ENCODE measurements around the gene SPINK1.
"Not testable (repeated sequence)": the region's sequence is repeated elsewhere in the genome, so short reads cannot be mapped to it uniquely, and the experiment has no call there.

SPINK1 gene

DNA sequence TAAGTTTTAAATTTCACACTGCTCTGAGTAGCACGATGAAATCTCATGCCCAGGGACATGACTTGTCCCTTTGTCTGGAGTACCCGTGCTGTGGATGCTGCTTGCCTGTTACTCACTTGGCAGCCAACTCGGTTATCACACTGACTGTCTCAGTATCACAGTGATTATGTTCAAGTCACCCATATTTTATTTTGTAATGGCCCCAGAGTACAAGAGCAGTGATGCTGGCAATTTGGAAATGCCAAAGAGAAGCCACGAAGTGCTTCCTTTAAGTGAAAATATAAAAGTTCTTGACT, 24.3 kb upstream of the SPINK1 start:
- FAIRE-seq, result no peak
- DNase-seq (ENCODE audit: extremely low spot score, insufficient read length, low read depth), result no peak

GRCh38 chr5:147854894-147855773, 23.7 kb upstream of the SPINK1 start:
- FAIRE-seq (no peak), DNase-seq (ENCODE audit: extremely low spot score, insufficient read length, low read depth) (no peak)

DNA sequence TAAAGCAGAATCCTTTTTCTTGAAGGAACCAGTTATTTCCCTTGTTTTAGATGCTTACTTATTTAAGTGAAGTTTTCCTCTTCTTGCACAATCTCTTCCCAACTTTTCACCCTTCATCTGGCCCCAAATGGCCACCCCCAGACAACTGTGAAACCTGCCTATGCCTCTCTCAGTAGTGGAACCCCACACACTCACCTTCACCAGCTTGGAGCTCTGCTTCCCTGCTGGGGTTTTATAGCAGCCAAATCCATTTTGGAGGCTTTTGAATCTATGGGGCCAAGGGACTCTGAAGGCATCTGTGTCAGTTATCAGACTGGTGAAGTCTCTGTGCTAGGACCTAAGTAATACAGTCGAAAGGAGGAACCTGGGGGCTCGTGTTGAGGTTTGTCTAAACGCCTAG, 22.9 kb upstream of the SPINK1 start:
- FAIRE-seq (no peak), DNase-seq (ENCODE audit: extremely low spot score, insufficient read length, low read depth) (no peak)

DNA sequence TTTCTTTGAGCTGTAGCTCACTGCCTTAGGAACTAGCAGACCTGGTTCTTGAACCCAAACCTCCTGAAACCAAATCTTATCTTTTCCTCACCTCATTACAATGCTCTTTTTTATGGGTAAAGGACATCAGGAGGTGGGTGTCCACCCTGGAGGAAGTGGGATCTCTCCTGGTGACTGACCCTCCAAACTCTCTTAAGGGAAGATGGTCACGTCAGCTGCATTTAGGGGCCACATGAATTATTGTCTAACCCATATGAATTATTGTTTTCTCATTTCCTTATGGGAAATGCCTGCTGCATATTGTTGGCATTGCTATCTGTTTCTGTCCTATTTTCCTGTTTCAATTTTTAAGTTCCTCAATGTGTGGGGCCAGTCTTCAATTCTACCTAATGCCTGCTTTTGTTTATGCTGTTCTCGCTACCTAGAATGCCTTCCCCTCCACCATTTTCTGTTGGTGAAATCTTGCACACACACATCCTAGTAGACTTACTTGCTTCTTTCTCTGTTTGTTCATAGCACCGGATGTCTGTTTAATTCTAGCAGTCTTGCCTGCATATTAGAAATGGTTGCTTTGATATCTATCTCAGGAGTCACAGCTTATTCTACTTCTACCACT, 22.0 kb upstream of the SPINK1 start:
- DNase-seq (ENCODE audit: extremely low spot score, insufficient read length, low read depth) (no peak), FAIRE-seq (no peak)

DNA sequence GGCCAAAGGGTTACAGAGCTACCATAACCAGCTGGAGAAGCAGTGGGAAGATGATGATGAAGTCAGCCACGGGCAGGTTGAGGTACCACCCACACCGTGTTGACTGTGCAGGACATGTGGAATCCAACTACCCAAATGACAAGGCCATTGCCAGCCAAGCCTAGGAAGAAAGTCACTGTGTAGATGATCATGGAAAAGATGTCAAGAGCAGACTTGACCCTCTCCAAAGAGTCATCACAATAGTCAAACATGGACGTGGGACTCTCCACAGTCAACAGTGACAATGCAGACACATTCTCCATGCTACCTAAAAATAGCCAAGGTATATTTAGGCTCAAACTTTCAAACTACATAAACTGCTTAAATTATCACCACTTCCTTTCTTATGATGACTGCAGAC, 20.9 kb upstream of the SPINK1 start:
- FAIRE-seq (no peak), DNase-seq (ENCODE audit: extremely low spot score, insufficient read length, low read depth) (no peak)

GRCh38 chr5:147851578-147851977, 20.1 kb upstream of the SPINK1 start:
- DNase-seq (ENCODE audit: extremely low spot score, insufficient read length, low read depth) (no peak), FAIRE-seq (no peak)

- FAIRE-seq, result no peak
- no peak for DNase-seq (ENCODE audit: extremely low spot score, insufficient read length, low read depth)
Observed at GRCh38 chr5:147849226-147849625, 17.8 kb upstream of the SPINK1 start.

DNA sequence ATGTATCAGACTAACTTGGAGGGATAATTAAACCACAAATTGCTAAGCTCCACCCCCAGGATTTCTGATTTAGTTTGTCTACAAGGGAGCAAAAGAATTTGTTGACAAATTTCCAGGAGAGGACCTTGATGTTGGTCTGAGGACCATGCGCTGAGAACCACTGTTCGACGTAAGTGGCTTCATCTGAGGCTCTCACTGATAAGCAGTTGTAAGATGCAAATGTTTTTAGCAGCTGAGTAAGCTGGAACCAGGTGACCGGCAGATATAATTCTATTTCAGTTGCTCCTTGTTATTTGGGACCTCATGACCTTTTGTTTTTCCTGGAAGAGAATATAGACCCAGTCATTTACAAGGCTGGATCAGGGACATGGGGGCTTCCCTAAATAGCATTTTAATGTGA, 14.1 kb upstream of the SPINK1 start:
- DNase-seq (ENCODE audit: extremely low spot score, insufficient read length, low read depth) (no peak), FAIRE-seq (no peak)

DNA sequence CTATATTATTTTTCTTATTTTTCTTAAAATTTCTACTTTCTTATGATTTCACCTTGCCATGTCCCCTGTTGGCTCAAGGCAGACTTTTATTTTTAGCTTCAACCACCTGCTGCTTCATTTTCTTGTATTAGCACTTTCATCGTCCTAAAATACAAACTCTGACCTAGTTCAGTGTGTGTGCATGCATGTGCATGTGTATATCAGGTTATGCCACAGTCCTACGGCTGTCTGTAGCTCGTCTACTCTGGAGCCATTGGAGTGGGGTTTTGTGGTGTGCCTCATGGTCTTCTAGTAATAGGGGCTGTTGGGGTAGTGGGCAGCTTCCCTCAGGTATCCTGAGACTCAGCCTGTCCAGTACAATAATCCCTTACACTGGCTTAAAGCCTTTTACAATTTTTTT, 13.4 kb upstream of the SPINK1 start:
- DNase-seq (ENCODE audit: extremely low spot score, insufficient read length, low read depth) (no peak), FAIRE-seq (no peak)

DNA sequence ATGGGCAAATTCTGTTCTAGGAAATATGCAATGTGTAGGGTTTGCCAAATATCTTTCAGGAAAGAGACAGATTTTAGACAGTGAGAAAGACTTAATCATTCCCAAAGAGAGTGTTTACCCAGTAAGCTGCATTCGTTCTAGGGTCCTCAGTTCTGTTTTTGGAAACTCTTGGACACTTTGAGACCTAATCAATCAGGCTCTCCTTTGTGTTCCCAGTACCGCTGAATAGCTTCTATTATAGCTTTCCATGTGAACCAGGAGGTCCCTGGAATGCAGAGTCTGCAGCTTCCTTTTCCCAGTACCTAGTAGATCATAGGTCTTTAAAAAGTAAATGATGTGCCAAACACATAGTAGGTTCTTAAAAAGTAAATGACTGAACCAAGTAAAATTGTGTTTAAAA, 11.4 kb upstream of the SPINK1 start:
- DNase-seq (ENCODE audit: extremely low spot score, insufficient read length, low read depth) (no peak), FAIRE-seq (no peak)

- DNase-seq (ENCODE audit: extremely low spot score, insufficient read length, low read depth), result no peak
- no peak for FAIRE-seq
Observed at GRCh38 chr5:147836439-147836838, 5.0 kb upstream of the SPINK1 start.

GRCh38 chr5:147835386-147835798, 3.9 kb upstream of the SPINK1 start:
- no peak for FAIRE-seq
- DNase-seq (ENCODE audit: extremely low spot score, insufficient read length, low read depth), result no peak

DNA sequence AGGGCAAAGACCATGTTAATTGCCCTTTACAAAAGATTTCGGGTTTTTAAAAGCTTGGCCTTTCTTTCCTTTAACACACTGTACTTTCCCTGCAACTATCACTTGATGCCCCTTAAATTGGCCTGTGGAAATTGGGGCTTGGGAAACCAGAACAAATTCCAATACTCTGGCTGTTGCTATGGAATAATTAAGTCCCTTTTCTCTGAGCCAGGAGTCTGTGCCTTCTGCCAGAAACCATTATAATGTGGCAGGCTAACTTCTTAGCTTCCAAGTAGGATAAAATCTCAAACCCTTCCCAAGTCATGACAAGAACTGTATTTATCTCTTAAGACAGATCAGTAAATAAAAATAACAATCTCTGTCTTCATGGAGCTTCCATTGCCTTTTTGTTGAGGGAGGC, 1.1 kb upstream of the SPINK1 start:
- no peak for FAIRE-seq
- DNase-seq (ENCODE audit: extremely low spot score, insufficient read length, low read depth), result no peak

DNA sequence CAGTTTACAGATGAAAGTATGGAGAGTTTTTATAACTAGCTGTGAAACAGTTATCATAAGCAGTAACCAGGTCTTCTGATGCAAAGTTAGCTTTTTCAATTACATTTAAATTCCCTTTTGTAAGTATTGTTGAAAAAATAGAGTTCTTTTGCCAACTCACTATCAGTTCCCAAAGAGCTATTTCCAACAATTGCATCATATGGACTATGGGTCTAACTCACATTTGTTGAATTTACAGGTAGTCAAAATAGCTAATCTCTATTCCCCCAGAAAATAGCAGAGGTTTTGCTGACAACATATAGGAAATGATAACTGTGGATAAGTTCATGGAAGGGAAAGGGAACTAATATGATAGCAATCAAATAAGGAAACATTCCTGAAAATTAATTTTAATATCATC, 1.4 kb downstream of the SPINK1 start:
- FAIRE-seq (no peak), DNase-seq (ENCODE audit: extremely low spot score, insufficient read length, low read depth) (no peak)

GRCh38 chr5:147827017-147827416, 4.5 kb downstream of the SPINK1 start:
- FAIRE-seq; DNase-seq (ENCODE audit: extremely low spot score, insufficient read length, low read depth): not testable (repeated sequence)

- DNase-seq (ENCODE audit: extremely low spot score, insufficient read length, low read depth) (no peak), FAIRE-seq (no peak)
Observed at GRCh38 chr5:147826361-147826760, 5.1 kb downstream of the SPINK1 start.

GRCh38 chr5:147822686-147823491, 8.6 kb downstream of the SPINK1 start:
- DNase-seq (ENCODE audit: extremely low spot score, insufficient read length, low read depth) (no peak), FAIRE-seq (no peak)

DNA sequence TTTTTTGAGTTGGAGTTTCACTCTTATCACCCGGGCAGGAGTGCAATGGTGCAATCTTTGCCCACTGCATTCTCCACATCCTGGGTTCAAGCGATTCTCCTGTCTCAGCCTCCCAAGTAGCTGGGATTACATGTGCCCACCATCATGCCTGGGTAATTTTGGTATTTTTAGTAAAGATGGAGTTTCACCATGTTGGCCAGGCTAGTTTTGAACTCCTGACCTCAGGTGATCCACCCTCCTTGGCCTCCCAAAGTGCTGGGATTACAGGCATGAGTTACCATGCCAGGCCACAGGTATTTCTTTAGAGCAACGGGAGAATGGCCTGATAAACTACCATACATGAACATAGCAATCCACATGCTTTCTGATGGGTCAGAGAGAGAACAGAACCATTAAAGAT, 9.2 kb downstream of the SPINK1 start:
- not testable (repeated sequence) for FAIRE-seq; DNase-seq (ENCODE audit: extremely low spot score, insufficient read length, low read depth)

- FAIRE-seq, result no peak
- no peak for DNase-seq (ENCODE audit: extremely low spot score, insufficient read length, low read depth)
Observed at GRCh38 chr5:147821766-147822165, 9.7 kb downstream of the SPINK1 start.

DNA sequence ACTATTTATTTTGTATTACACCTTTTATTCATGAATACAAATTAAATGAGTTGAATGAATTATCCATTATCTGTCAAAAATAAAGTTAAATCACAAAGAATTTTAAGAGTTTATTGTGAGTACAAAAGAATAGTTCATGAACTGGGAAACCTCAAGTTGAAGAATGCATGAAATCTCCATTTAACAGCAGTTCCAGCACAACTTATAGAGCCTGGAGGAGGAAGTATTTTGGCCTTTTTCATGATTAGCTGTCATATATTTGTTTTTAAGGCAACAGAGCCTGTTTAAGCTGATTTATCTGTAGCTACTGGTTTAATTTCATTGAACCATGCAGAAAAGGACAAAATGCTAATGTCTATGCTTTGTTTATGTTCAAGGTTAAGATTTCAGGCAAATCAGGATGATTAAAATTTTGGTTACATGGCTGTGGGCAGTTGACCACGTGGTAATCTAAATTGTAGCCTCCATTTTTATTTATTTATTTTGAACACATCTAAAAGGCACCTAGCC, 12.2 kb downstream of the SPINK1 start:
- DNase-seq (ENCODE audit: extremely low spot score, insufficient read length, low read depth) (no peak), FAIRE-seq (no peak)

GRCh38 chr5:147818290-147818689, 13.2 kb downstream of the SPINK1 start:
- FAIRE-seq, result no peak
- no peak for DNase-seq (ENCODE audit: extremely low spot score, insufficient read length, low read depth)

All from GM18507 (cell line).